Measurements from ENCODE around the gene GPR75. TPM values are rescaled to one million over a fixed set of nuclear protein-coding genes. Genes with fewer than 3 reads are reported as not detected.
"Not testable (repeated sequence)": the region's sequence is repeated elsewhere in the genome, so short reads cannot be mapped to it uniquely, and the experiment has no call there.

Gene GPR75
- total RNA-seq, 4 donors from 2014 or later, result 0.80 to 19.6 (median 1.3) TPM

- peak; percentile 15 to 20 for ATAC-seq
- no peaks in the 10 kb centered on the region for H3K27me3 ChIP-seq
- H3K36me3 ChIP-seq, result no peaks in the 10 kb centered on the region
- H3K4me1 ChIP-seq, result peaks cover 7 to 10% of the 10 kb centered on the region in 2 donors
- in situ Hi-C loops (cut with MboI; ENCODE audit: low sequenced_read_pairs in 4 of 4), result no loop called here
- intact Hi-C loops (cut with DNase I; ENCODE audit: low total_unique reads), result no loop called here
- TF ChIP-seq POLR2A (IDR thresholded peaks at IDR 0.05) (no peak), CTCF (IDR thresholded peaks at IDR 0.05 in 4 of 5, conservative IDR thresholded peaks at IDR 0.05 in 1 of 5) (no peak)
- H3K4me3 ChIP-seq, result no peak overlapping the region
- peak overlapping the region in 2 of 4 donors; percentile 22 to 68 for H3K27ac ChIP-seq
- no peak for DNase-seq
- H3K9me3 ChIP-seq, result no peaks in the 10 kb centered on the region
These were observed 16.2 kb downstream of the GPR75 start for GRCh38 chr2:53843595-53843994.

- in situ Hi-C loops (cut with MboI; ENCODE audit: low sequenced_read_pairs in 4 of 4), result no loop called here
- no peak for TF ChIP-seq CTCF (IDR thresholded peaks at IDR 0.05 in 4 of 5, conservative IDR thresholded peaks at IDR 0.05 in 1 of 5)
- no peak for TF ChIP-seq POLR2A (IDR thresholded peaks at IDR 0.05)
These were observed 16.9 kb downstream of the GPR75 start for GRCh38 chr2:53842891-53843290.

GRCh38 chr2:53841651-53842050, 18.1 kb downstream of the GPR75 start:
- H3K4me3 ChIP-seq; H3K36me3 ChIP-seq; in situ Hi-C loops (cut with MboI; ENCODE audit: low sequenced_read_pairs in 4 of 4); H3K9me3 ChIP-seq; H3K27me3 ChIP-seq; ATAC-seq; DNase-seq; H3K27ac ChIP-seq; intact Hi-C loops (cut with DNase I; ENCODE audit: low total_unique reads); H3K4me1 ChIP-seq: not testable (repeated sequence)

More at GRCh38 chr2:53842891-53843290, 16.9 kb downstream of the GPR75 start:
- Histone ChIP-seq H3K9me3 (no peaks in the 10 kb centered on the region), H3K4me1 (peaks cover 7 to 10% of the 10 kb centered on the region in 2 donors), H3K27me3 (no peaks in the 10 kb centered on the region), H3K36me3 (no peaks in the 10 kb centered on the region), H3K27ac (peak overlapping the region in 2 of 4 donors; percentile 22 to 68), H3K4me3 (no peak overlapping the region)
- ATAC-seq (peak; percentile 60 to 67), DNase-seq (peak; percentile 47 to 67)
- intact Hi-C loops (cut with DNase I; ENCODE audit: low total_unique reads), result no loop called here

GRCh38 chr2:53840580-53840979, 19.2 kb downstream of the GPR75 start:
- H3K27me3 ChIP-seq, result no peaks in the 10 kb centered on the region
- DNase-seq (no peak), ATAC-seq (no peak)
- TF ChIP-seq CTCF (IDR thresholded peaks at IDR 0.05 in 4 of 5, conservative IDR thresholded peaks at IDR 0.05 in 1 of 5) (no peak), POLR2A (IDR thresholded peaks at IDR 0.05) (no peak)
- in situ Hi-C loops (cut with MboI; ENCODE audit: low sequenced_read_pairs in 4 of 4), result no loop called here
- H3K27ac ChIP-seq, result no peak overlapping the region
- H3K36me3 ChIP-seq, result no peaks in the 10 kb centered on the region
- H3K4me3 ChIP-seq, result no peak overlapping the region
- no peaks in the 10 kb centered on the region for H3K9me3 ChIP-seq
- H3K4me1 ChIP-seq, result peaks cover 7 to 10% of the 10 kb centered on the region in 2 donors
- intact Hi-C loops (cut with DNase I; ENCODE audit: low total_unique reads), result no loop called here

GRCh38 chr2:53829980-53830290, 29.8 kb downstream of the GPR75 start:
- in situ Hi-C loops (cut with MboI; ENCODE audit: low sequenced_read_pairs in 4 of 4); intact Hi-C loops (cut with DNase I; ENCODE audit: low total_unique reads): not testable (repeated sequence)

More at GRCh38 chr2:53829980-53830290, 29.8 kb downstream of the GPR75 start:
- H3K4me3 ChIP-seq, H3K9me3 ChIP-seq, ATAC-seq, H3K27me3 ChIP-seq, DNase-seq, H3K36me3 ChIP-seq: not testable (repeated sequence)
- H3K4me1 ChIP-seq, result peaks cover 16 to 23% of the 10 kb centered on the region in 2 donors
- peak overlapping the region; percentile 59 to 65 (median 61) for H3K27ac ChIP-seq

Data from gastrocnemius medialis (tissue), 4 donors.